ENCODE measurements around the gene TEAD3. TPM values are rescaled to one million over a fixed set of nuclear protein-coding genes. Genes with fewer than 3 reads are reported as not detected.

Gene TEAD3
- polyA plus RNA-seq, 3 donors, result not detected

DNA sequence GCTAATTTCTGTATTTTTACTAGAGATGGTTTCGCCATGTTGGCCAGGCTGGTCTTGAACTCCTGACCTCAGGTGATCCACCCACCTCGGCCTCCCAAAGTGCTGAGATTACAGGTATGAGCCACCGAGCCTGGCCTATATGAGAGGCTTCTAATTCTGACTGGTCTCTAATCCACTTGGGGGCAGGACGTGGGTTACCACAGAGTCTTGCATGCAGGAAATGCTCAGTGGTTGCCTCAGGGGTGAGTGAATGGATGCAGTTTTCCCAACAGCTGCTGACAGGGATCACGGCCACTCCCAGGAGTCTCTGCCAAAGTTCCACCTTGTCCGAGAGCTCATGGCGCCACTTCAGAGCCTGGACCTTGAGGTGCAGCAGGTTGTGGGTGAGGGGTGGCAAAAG lies 51.2 kb downstream of the TEAD3 start:
- no peak overlapping the region for H3K4me3 Mint-ChIP-seq
- H3K36me3 Mint-ChIP-seq, result no peaks in the 10 kb centered on the region
- Histone ChIP-seq H3K27ac (ENCODE audit: low read depth in 1 of 2, low read length in 2 of 2) (no peak overlapping the region), H3K4me1 (ENCODE audit: control insufficient read depth in 1 of 2, insufficient read depth in 2 of 2, low read length in 2 of 2) (no peaks in the 10 kb centered on the region), H3K36me3 (replicated peaks in 1 of 2; ENCODE audit: control insufficient read depth in 1 of 2, insufficient read depth in 2 of 2, low read length in 2 of 2) (no peaks in the 10 kb centered on the region), H3K4me3 (replicated peaks in 1 of 3; ENCODE audit: low read depth in 2 of 3, low read length in 3 of 3) (no peak overlapping the region), H4K20me1 (ENCODE audit: insufficient read depth, low read length) (no peaks in the 10 kb centered on the region), H3K9me3 (replicated peaks in 1 of 2; ENCODE audit: control insufficient read depth in 1 of 2, insufficient read depth in 1 of 2, low read length in 2 of 2) (no peaks in the 10 kb centered on the region), H3K27me3 (ENCODE audit: control insufficient read depth in 2 of 2, insufficient read depth in 2 of 2, low read length in 2 of 2) (peaks cover 0 to 2% of the 10 kb centered on the region in 2 donors), H3K9ac (ENCODE audit: insufficient read depth, low read length, poor library complexity, severe bottlenecking) (no peak overlapping the region), H3K79me2 (ENCODE audit: insufficient read depth, low read length) (no peaks in the 10 kb centered on the region), H2AFZ (ENCODE audit: insufficient read depth, low read depth, low read length, poor library complexity, severe bottlenecking) (no peak overlapping the region), H3K4me2 (replicated peaks; ENCODE audit: extremely low read depth, low read length, poor library complexity, severe bottlenecking) (no peak overlapping the region)
- WGBS (ENCODE audit: insufficient coverage), result 56% methylated on average over 7 of the region's 7 CpGs
- peaks cover 0 to 2% (median 0%) of the 10 kb centered on the region in 7 donors for H3K9me3 Mint-ChIP-seq
- DNase-seq, result no peak
- TF ChIP-seq, protein P1, sequence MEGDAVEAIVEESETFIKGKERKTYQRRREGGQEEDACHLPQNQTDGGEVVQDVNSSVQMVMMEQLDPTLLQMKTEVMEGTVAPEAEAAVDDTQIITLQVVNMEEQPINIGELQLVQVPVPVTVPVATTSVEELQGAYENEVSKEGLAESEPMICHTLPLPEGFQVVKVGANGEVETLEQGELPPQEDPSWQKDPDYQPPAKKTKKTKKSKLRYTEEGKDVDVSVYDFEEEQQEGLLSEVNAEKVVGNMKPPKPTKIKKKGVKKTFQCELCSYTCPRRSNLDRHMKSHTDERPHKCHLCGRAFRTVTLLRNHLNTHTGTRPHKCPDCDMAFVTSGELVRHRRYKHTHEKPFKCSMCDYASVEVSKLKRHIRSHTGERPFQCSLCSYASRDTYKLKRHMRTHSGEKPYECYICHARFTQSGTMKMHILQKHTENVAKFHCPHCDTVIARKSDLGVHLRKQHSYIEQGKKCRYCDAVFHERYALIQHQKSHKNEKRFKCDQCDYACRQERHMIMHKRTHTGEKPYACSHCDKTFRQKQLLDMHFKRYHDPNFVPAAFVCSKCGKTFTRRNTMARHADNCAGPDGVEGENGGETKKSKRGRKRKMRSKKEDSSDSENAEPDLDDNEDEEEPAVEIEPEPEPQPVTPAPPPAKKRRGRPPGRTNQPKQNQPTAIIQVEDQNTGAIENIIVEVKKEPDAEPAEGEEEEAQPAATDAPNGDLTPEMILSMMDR (IDR thresholded peaks at IDR 0.05), result no peak
- peaks cover 4% of the 10 kb centered on the region for H3K4me1 Mint-ChIP-seq
- intact Hi-C loops (cut with micrococcal nuclease), result loop anchor here in 1 of 2 donors (5.0 kb wide), 1 partner anchor 148 kb away; the partner anchor contains the start of gene DEF6
- no peak overlapping the region for H3K27ac Mint-ChIP-seq
- H3K27me3 Mint-ChIP-seq (ENCODE audit: low read depth in 3 of 3), result peaks cover 6 to 24% (median 20%) of the 10 kb centered on the region in 3 donors

DNA sequence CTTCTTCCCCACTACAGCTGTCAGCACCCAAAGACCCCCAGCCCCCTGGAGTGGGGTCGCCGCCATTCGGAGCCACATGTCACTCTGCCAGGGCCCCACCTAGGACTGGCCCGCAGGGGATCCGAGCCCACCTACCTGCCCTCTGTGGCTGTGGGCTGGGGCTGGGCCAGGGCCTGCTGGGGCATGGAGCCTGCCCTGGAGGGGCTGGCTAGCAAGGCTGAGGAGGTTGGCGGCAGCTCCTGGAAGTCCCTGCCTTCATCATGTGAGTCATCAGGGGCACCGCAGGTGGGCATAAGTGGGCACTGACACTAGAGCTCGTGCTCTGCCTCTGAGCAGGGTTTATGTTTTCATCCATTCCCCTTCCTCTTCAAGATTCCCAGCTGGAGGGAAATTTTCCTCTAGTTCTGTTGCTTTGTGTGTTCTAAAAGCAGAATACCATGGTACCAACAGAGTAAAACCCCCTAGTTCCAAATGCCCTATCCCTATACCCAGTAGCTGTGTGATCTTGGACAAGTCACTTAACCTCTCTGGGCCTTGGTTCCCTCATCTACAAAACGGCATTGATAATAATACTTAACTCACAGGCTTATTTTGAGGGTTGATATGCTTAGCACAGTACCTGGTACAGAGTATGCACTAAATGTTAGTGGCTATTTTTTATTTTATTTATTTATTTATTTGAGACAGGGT lies 53.4 kb downstream of the TEAD3 start:
- Histone ChIP-seq H4K20me1 (ENCODE audit: insufficient read depth, low read length) (no peaks in the 10 kb centered on the region), H2AFZ (ENCODE audit: insufficient read depth, low read depth, low read length, poor library complexity, severe bottlenecking) (no peak overlapping the region), H3K9me3 (replicated peaks in 1 of 2; ENCODE audit: control insufficient read depth in 1 of 2, insufficient read depth in 1 of 2, low read length in 2 of 2) (no peaks in the 10 kb centered on the region), H3K79me2 (ENCODE audit: insufficient read depth, low read length) (no peaks in the 10 kb centered on the region), H3K36me3 (replicated peaks in 1 of 2; ENCODE audit: control insufficient read depth in 1 of 2, insufficient read depth in 2 of 2, low read length in 2 of 2) (no peaks in the 10 kb centered on the region), H3K4me3 (replicated peaks in 1 of 3; ENCODE audit: low read depth in 2 of 3, low read length in 3 of 3) (no peak overlapping the region), H3K27me3 (ENCODE audit: control insufficient read depth in 2 of 2, insufficient read depth in 2 of 2, low read length in 2 of 2) (no peaks in the 10 kb centered on the region), H3K27ac (ENCODE audit: low read depth in 1 of 2, low read length in 2 of 2) (no peak overlapping the region), H3K9ac (ENCODE audit: insufficient read depth, low read length, poor library complexity, severe bottlenecking) (no peak overlapping the region), H3K4me1 (ENCODE audit: control insufficient read depth in 1 of 2, insufficient read depth in 2 of 2, low read length in 2 of 2) (no peaks in the 10 kb centered on the region), H3K4me2 (replicated peaks; ENCODE audit: extremely low read depth, low read length, poor library complexity, severe bottlenecking) (no peak overlapping the region)
- peaks cover 5 to 17% (median 15%) of the 10 kb centered on the region in 3 donors for H3K27me3 Mint-ChIP-seq (ENCODE audit: low read depth in 3 of 3)
- H3K4me3 Mint-ChIP-seq, result no peak overlapping the region
- no peaks in the 10 kb centered on the region for H3K36me3 Mint-ChIP-seq
- H3K9me3 Mint-ChIP-seq, result no peaks in the 10 kb centered on the region
- WGBS (ENCODE audit: insufficient coverage), result 100% methylated on average over 6 of the region's 9 CpGs
- no peak for DNase-seq
- intact Hi-C loops (cut with micrococcal nuclease), result no loop called here
- TF ChIP-seq, protein P1 (IDR thresholded peaks at IDR 0.05), result no peak
- peaks cover 5% of the 10 kb centered on the region for H3K4me1 Mint-ChIP-seq
- no peak overlapping the region for H3K27ac Mint-ChIP-seq
